ENCODE data around the gene UPP2.

UPP2 gene

DNA sequence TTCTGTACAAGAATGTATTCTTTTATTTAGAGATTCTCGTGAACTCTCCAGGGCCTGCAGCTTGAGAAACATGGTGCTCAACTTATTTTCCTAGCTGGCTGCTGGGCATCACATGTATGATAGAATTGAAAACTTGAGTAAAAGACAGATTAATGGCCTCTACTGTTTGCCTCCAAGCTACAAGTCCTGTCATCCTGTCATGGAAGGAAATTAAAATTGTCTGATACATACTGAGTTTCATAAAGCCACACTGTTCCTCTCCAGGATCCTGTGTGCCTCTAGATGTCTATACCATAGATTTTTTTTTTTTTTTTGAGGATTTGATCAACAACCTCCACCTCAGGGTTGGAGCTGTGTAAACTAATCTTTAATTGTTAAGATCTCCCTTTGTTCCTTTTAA, 38.5 kb downstream of the UPP2 start:
- TF ChIP-seq GATA2 (IDR thresholded peaks at IDR 0.05; ENCODE audit: low read depth, low read length) (no peak), GATA3 (IDR thresholded peaks at IDR 0.05; ENCODE audit: low read depth, low read length) (no peak)

DNA sequence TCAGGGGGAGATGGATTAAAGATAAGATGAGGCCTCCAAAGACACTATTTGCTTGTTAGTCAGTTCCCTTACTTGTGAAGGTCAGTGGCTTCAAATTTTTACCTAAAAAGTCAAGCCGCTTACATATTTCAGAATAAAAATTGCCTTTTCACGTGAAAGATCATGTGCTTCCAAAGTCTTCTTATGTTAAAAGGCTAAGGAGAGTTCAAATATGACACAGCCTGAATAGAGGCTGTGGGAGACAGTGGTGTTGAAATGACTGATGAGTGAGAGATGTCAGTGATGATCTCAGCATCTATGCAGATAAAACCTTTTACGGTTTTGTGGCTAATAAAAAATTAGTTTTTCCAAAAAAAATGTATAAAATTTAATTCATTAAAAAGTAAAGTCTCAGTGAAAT, 40.5 kb downstream of the UPP2 start:
- TF ChIP-seq GATA2 (IDR thresholded peaks at IDR 0.05; ENCODE audit: low read depth, low read length) (no peak), GATA3 (IDR thresholded peaks at IDR 0.05; ENCODE audit: low read depth, low read length) (no peak)

DNA sequence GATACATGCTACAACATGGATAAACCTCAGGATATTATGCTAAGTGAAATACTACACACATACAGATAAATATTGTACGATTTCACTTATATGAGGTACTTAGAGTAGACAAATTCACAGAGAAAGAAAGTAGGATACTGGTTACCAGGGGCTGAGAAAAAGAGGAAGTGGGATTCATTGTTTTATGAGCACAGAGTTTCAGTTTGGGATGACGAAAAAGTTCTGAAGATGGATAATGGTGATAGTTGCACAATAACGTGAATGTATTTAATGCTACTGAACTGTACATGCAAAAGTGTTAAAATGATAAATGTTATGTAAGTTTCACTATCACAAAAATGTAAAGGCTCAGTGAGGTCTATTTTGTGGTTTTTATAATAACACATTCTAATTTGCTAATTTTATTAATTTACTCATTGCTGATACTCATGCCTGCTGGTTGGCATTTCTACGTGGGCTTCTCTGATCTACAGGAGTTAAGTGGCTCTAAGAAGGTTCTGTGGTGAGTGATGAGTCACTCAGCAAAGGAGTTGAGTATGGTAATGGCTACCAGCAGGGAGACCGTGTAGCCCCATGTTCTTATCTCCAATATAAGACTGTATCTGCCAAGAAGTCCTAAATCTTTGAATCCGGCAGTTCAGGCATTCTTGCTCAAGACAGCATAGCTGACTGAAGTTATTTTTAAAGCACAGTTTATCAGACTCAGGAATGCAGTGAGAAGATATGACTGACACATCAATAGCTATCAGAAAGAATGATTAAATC, 41.1 kb downstream of the UPP2 start:
- no peak for TF ChIP-seq GATA2 (IDR thresholded peaks at IDR 0.05; ENCODE audit: low read depth, low read length)
- no peak for TF ChIP-seq GATA3 (IDR thresholded peaks at IDR 0.05; ENCODE audit: low read depth, low read length)

DNA sequence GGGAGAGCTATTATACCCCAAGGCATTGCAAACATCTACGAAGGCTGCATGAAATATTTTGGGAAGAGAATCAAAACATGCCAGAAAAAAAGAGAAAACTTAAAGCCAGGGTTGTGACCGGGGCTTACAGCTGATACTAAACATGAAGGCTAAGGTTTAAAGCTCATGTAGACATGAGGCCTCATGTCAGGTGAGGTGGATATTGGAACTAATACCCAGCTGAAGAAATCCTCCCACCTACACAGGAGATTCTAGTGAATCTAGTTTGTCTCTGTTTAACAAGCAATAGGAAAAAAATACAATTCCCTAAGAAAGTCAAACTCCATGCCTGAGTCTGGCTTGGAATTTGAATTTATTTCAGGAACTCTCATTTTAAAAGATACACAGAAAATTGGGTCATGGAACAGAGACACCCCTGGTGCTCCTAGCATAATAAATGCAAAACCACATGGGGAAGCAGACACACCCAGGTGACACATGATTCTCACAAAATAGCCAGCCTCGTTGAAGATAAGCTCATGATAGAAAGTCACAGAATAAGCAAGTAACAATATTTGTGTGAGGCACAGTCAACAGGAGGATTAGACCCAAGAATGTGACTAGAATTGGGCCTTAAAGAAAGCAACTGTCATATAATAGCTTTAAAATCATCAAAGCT, 42.2 kb downstream of the UPP2 start:
- TF ChIP-seq GATA2 (IDR thresholded peaks at IDR 0.05; ENCODE audit: low read depth, low read length) (no peak), GATA3 (IDR thresholded peaks at IDR 0.05; ENCODE audit: low read depth, low read length) (no peak)

DNA sequence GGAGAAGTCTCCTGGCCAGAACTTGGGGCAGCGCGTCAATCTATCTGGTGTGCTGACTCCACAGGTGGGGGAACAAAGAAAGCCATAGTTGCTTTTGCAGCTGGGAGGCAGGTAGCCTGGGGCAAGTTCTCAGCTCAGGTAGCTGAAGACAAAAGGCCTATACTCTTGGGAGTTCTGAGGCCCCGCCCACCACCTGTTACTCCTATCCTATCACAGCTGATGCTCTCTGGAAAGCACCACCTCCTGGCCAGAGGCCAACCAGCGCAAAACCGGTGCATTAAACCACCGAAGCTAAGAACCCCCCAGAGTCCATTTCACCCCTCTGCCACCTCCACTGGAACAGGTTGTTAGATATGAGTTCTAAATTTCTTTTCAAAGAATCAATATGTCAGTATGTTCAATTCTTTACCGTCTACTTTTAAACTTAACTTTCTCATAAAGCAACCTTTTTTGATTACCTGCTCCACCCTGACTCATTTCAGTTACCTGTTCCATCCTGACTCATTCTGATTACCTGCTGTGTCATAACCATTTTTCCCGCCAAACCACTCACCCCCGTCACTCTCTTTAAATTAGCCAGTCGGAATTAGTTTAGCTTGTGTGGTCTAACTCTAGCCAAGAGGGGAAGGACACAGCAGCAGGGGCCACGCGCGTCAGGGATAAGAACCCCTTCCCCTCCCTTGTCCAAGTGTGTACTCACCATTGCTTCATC, 43.4 kb downstream of the UPP2 start:
- TF ChIP-seq GATA2 (IDR thresholded peaks at IDR 0.05; ENCODE audit: low read depth, low read length) (no peak), GATA3 (IDR thresholded peaks at IDR 0.05; ENCODE audit: low read depth, low read length) (no peak)

DNA sequence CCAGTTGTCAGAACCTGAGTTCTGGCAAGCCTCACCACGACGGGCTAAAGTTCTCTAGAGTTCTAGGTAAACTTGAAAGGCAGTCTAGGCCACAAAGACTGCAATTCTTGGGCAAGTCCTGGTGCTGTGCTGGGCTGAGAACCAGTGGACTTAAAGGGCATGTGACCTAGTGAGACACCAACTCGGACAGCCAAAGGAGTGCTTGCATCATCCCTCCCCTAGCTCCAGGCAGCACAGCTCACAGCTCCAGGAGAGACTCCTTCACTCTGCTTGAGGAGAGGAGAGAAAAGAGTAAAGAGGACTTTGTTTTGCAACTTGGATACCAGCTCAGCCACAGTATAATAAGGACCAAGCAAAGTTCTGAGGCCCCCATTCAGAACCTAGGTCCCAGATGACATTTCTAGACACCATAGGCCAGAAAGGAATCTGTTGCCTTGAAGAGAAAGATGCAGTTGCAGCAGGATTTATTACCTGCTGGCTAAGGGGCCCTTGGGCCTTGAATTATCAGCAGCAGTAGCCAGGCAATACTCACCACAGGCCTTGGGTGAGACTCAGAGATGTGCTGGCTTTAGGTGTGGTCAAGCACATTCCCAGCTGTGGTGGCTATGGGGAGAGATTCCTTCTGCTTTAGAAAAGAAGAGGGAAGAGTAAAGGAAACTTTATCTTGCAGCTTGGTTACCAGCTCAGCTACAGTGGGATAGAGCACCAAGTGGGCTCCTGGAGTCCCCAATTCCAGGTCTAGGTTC, 51.8 kb downstream of the UPP2 start:
- TF ChIP-seq GATA2 (IDR thresholded peaks at IDR 0.05; ENCODE audit: low read depth, low read length), result no peak
- no peak for TF ChIP-seq GATA3 (IDR thresholded peaks at IDR 0.05; ENCODE audit: low read depth, low read length)

DNA sequence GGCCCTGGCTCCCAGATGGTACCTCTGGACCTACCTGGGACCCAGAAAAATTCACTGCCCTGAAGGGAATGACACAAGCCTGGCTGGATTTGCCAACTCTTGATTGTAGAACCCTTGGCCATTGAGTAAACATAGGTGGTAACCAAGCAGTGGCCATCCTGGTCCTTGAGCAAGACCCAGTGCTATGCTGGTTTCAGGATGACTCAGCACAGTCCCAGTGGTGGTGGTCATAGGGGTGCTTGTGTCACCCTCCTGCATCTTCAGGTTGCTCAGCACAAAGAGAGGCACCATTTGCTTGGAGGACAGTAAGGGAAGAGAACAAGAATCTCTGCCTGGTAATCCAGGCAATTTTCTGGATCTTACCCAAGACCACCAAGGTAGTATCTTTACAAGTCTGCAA, 52.9 kb downstream of the UPP2 start:
- TF ChIP-seq GATA3 (IDR thresholded peaks at IDR 0.05; ENCODE audit: low read depth, low read length), result no peak

DNA sequence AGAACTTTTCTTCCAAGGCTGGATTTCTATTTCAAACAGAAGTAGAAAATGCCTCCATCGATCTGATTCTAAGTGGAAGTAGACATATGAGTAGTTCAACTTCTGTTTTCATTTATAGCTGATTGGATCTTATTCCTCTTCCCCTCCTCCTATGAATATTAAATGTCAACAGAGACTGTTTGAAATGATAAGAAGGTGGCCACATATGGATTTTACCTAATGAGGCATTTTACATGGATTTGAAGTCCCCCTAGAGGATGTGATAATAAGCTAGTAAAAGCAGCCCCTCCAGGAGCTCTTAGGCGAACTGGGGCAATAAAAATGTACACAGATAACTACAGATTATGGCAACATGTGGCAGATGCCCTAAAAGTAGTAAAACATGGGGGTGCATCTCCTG, 71.0 kb downstream of the UPP2 start:
- TF ChIP-seq GATA2 (IDR thresholded peaks at IDR 0.05; ENCODE audit: low read depth, low read length) (no peak), GATA3 (IDR thresholded peaks at IDR 0.05; ENCODE audit: low read depth, low read length) (no peak)

DNA sequence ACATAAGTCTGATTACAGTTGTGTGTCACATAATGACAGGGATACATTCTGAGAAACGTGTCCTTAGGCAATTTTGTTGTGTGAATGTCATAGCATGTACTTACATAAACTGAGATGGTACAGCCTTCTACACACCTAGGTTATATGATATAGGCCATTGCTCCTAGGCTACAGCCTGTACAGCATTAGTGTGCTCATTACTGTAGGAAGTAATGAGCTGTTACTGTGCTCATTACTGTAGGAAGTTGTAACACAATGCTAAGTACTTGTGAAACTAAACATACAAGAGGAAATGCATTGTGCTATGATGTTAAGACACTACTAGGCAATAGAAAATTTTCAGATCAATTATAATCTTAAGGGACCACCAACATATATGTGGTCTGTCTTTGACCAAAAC, 72.8 kb downstream of the UPP2 start:
- TF ChIP-seq GATA2 (IDR thresholded peaks at IDR 0.05; ENCODE audit: low read depth, low read length), result no peak
- TF ChIP-seq GATA3 (IDR thresholded peaks at IDR 0.05; ENCODE audit: low read depth, low read length), result no peak

DNA sequence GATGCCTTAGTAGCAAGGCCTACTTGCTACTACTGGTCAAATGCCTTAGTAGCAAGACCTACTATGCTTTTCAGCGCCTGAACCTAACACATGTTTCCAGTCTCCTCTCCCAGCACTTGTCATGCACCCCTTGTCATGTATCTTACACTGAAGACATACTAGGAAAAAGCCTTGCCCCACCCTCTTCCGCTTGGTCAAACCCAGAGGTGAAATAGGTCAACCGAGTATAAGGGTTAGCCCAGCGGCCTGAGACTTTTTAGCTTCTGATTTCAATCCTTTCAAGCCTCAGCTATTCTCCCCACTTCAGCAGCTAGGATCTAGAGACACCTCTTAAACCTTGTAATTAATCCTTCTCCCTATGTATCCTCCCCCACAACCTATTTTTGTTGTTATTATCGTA, 73.3 kb downstream of the UPP2 start:
- TF ChIP-seq GATA3 (IDR thresholded peaks at IDR 0.05; ENCODE audit: low read depth, low read length), result no peak
- no peak for TF ChIP-seq GATA2 (IDR thresholded peaks at IDR 0.05; ENCODE audit: low read depth, low read length)

DNA sequence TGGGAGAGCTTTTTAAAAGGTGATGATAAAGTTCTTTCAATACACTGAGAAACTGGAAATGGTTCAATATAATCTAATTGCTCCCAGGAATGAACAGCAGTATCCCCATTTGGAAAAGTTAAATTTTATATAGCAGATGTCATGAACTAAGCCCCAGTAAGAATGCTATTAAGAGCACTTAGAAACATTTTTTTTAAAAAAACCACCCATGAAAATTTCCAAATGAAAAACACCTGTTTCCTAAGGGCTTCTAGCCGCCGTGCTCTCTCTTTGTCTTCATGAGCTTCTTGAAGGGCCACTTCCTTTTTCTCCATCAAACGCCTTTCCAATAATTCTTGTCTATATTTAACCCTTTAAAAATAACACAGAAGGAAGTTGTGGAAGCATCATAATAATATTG, 77.0 kb downstream of the UPP2 start:
- TF ChIP-seq GATA2 (IDR thresholded peaks at IDR 0.05; ENCODE audit: low read depth, low read length), result no peak

DNA sequence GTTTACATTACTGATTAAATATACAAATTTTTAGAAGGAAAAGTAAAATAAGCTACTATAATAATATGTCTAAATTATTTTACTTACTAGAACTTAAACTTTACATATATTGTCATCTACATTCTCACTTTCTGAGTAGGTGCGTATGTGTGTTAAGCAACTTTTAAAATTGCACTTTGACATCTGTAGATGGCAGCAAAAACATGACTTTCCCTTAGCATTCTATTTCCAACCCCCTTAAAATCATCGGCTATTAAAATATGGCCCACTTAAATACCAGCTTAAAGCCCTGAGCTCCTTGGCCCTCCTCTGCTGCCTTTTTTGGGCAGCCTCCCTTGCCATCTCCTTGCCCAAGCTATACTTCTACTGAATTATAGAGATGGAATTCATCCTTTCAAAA, 78.0 kb downstream of the UPP2 start:
- TF ChIP-seq GATA3 (IDR thresholded peaks at IDR 0.05; ENCODE audit: low read depth, low read length) (no peak), GATA2 (IDR thresholded peaks at IDR 0.05; ENCODE audit: low read depth, low read length) (no peak)

DNA sequence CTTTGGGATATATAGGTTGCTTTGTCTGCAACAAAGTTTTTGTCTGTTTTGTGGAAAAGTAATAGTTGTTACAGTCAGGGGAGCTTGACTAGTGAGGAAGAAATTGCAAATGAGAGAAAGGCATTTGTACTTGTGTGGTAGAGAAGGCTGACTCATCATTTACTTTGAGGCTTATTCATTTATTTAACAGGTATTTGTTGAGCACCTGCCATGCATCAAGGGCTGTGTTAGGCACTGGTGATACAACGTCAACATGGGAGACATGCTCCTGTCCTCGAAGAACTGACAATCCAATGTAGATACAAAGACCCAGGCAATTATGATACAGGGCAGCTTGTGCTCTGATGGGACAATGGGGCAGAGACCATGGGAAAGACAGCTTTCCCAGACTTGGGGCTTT, 79.5 kb downstream of the UPP2 start:
- TF ChIP-seq GATA3 (IDR thresholded peaks at IDR 0.05; ENCODE audit: low read depth, low read length), result no peak
- no peak for TF ChIP-seq GATA2 (IDR thresholded peaks at IDR 0.05; ENCODE audit: low read depth, low read length)

DNA sequence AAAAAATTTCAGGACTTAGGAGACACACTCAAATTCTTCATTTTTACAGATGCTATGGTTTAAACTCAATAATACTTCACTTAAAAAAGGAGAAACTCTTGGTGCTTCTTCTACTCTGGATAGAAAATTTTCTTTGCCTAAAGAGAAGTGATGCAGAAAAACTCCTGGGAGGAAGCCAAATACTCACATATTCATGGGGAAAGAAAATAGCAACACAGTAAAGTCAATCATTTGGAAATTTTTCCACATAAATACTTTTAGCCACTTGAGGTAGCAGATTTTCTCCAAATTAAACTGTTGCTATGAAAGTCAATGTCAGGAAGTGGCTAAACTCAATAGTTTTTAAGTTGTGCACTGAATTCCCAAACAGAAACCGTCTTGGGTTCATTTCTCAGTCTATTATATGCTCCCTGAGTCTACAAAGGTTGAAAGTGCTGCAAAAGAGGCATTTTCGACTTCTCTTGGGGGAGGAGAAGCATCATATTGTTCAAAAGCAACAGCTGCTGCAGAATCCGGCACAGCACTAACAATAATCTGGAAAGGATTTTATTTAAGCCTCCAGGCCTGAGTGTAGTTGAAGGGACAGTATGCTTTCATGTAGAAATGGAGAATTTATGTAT, 81.1 kb downstream of the UPP2 start:
- no peak for TF ChIP-seq GATA2 (IDR thresholded peaks at IDR 0.05; ENCODE audit: low read depth, low read length)
- no peak for TF ChIP-seq GATA3 (IDR thresholded peaks at IDR 0.05; ENCODE audit: low read depth, low read length)
